B cell (primary cell): Measurements from ENCODE around the gene ITGAV. TPM values are rescaled to one million over a fixed set of nuclear protein-coding genes. Genes with fewer than 3 reads are reported as not detected.

Experiments
- ATAC-seq: fragments of 200-7000 bp; cut with Tn5 transposase; one replicate; pipeline ENCODE4 v1.10.0; 2021; ENCODE audit warnings: low read depth, mild to moderate bottlenecking, moderate number of reproducible peaks, moderate library complexity
- CTCF ChIA-PET: fragments of 350-600 bp; sonication (Branson Sonifier 250); formaldehyde crosslinking; loops from one replicate; lab custom pipeline; 2021; ENCODE audit warnings: antibody characterized with exemption, inconsistent platforms; lab: Charles Lee
- POLR2A ChIA-PET: fragments of 350-600 bp; sonication (Branson Sonifier 250); formaldehyde crosslinking; loops from one replicate; lab custom pipeline; 2021; ENCODE audit warnings: antibody characterized with exemption; lab: Charles Lee
- DNase-seq: peaks from one replicate; pipeline ENCODE4 v3.0.0; 2013
- H2AFZ ChIP-seq: 2 replicates; pipeline ENCODE4 v1.6.1; 2012; ENCODE audit warnings: mild to moderate bottlenecking, low read depth, low read length; ENCODE audit not compliant: insufficient read depth, poor library complexity, severe bottlenecking
- H3K27ac ChIP-seq, 2 donors: 1 replicate in 1 of 2; 2 replicates in 1 of 2; pipeline ENCODE4 v1.5.1; 2012 to 2013; ENCODE audit warnings: low read length in 2 of 2, mild to moderate bottlenecking in 2 of 2, moderate library complexity in 1 of 2
- H3K27me3 ChIP-seq, 4 experiments: fragments of 200-600 bp in 1 of 4; sonication (generic) in 1 of 4; replicated peaks in 1 of 4; 1 replicate in 2 of 4; 2 replicates in 2 of 4; pipeline versions ENCODE4 v1.6.1 to v1.7.0; 2013 to 2016; ENCODE audit warnings: low read length in 3 of 4, mild to moderate bottlenecking in 2 of 4, mixed read lengths in 1 of 4, moderate library complexity in 1 of 4; ENCODE audit not compliant: insufficient read depth in 4 of 4, control insufficient read depth in 3 of 4; ENCODE audit errors: control extremely low read depth in 1 of 4
- H3K36me3 ChIP-seq, 2 experiments: replicated peaks in 1 of 2; 1 replicate in 1 of 2; 2 replicates in 1 of 2; pipeline versions ENCODE4 v1.6.1 to v1.7.1; 2013; ENCODE audit warnings: low read length in 1 of 2; ENCODE audit not compliant: insufficient read depth in 2 of 2, control insufficient read depth in 1 of 2; ENCODE audit errors: control extremely low read depth in 1 of 2, extremely low read depth in 1 of 2
- H3K4me1 ChIP-seq, 2 donors: fragments of 200-600 bp in 1 of 2; sonication (generic) in 1 of 2; 1 replicate in 1 of 2; 2 replicates in 1 of 2; pipeline versions ENCODE4 v1.5.1 to v1.6.1; 2013 to 2017; ENCODE audit warnings: low read length in 2 of 2; ENCODE audit not compliant: control insufficient read depth in 2 of 2, insufficient read depth in 2 of 2
- H3K4me2 ChIP-seq: replicated peaks from 2 replicates; pipeline ENCODE3; 2012; ENCODE audit warnings: mild to moderate bottlenecking, low read depth, low read length; ENCODE audit not compliant: poor library complexity, severe bottlenecking
- H3K4me3 ChIP-seq, 5 experiments: fragments of 200-600 bp in 1 of 5; sonication (generic) in 1 of 5; 1 replicate in 3 of 5; 2 replicates in 2 of 5; pipeline versions ENCODE4 v1.5.1 to v1.7.0; 2011 to 2016; ENCODE audit warnings: low read length in 4 of 5, mild to moderate bottlenecking in 4 of 5, low read depth in 2 of 5, control low read depth in 1 of 5, moderate library complexity in 1 of 5; ENCODE audit not compliant: insufficient read depth in 1 of 5; ENCODE audit errors: control extremely low read depth in 1 of 5, extremely low read depth in 1 of 5
- H3K79me2 ChIP-seq: fragments of 200-600 bp; sonication (generic); one replicate; pipeline ENCODE4 v1.6.0; 2016; ENCODE audit warnings: low read length; ENCODE audit not compliant: control insufficient read depth, insufficient read depth
- H3K9ac ChIP-seq: fragments of 200-600 bp; sonication (generic); 2 replicates; pipeline ENCODE4 v1.6.1; 2017; ENCODE audit warnings: mild to moderate bottlenecking, low read length, moderate library complexity
- H3K9me3 ChIP-seq, 3 donors: one replicate each; pipeline versions ENCODE4 v1.6.1 to v1.7.1; 2013; ENCODE audit warnings: low read length in 2 of 3; ENCODE audit not compliant: control insufficient read depth in 2 of 3, insufficient read depth in 1 of 3; ENCODE audit errors: control extremely low read depth in 1 of 3
- H4K20me1 ChIP-seq: 2 replicates; pipeline ENCODE4 v1.6.0; 2012; ENCODE audit warnings: mild to moderate bottlenecking, low read length; ENCODE audit not compliant: insufficient read depth, control insufficient read depth, poor library complexity, severe bottlenecking
- H3K27ac Mint-ChIP-seq: one replicate; pipeline ENCODE4 v1.8.0; 2021; ENCODE audit warnings: mixed read lengths
- H3K27me3 Mint-ChIP-seq: one replicate; pipeline ENCODE4 v1.8.0; 2021; ENCODE audit warnings: mixed read lengths
- H3K4me1 Mint-ChIP-seq: one replicate; pipeline ENCODE4 v1.8.0; 2021; ENCODE audit warnings: mixed read lengths
- H3K4me3 Mint-ChIP-seq: one replicate; pipeline ENCODE4 v1.8.0; 2021; ENCODE audit warnings: mixed read lengths
- H3K9me3 Mint-ChIP-seq: one replicate; pipeline ENCODE4 v1.8.0; 2022; ENCODE audit warnings: mixed read lengths; ENCODE audit not compliant: insufficient read depth
- CTCF ChIP-seq: fragments of 200-600 bp; IDR thresholded peaks from one replicate; pipeline ENCODE4 v1.8.0; 2022; ENCODE audit warnings: antibody characterized with exemption, mild to moderate bottlenecking
- EZH2 ChIP-seq: IDR thresholded peaks from 2 replicates; pipeline ENCODE4 v1.6.1; 2012; ENCODE audit warnings: borderline replicate concordance, low read depth, mild to moderate bottlenecking, moderate library complexity, low read length; ENCODE audit not compliant: insufficient read depth, poor library complexity, severe bottlenecking
- WGBS: methylation state at CpG from one replicate; pipeline ENCODE4 v1.1.5; 2013; ENCODE audit warnings: missing lambda C conversion rate; ENCODE audit not compliant: insufficient coverage; 5-methylcytosine and 5-hydroxymethylcytosine counted together
- intact Hi-C: fragments of 100-400 bp; cut with micrococcal nuclease; formaldehyde crosslinking; loops from one replicate; pipeline ENCODE4 v1.10.0; 2022
- polyA plus RNA-seq: library from polyadenylated mRNA; depleted of rRNA; stranded (reverse); fragments of >200 nt; gene quantifications from 2 replicates; pipeline ENCODE4 v1.2.3, GENCODE V29; 2012
- total RNA-seq, 2 donors: library from RNA; stranded (reverse); fragments of 120-200 nt in 1 of 2; gene quantifications; 1 replicate in 1 of 2; 2 replicates in 1 of 2; pipeline versions ENCODE4 v1.2.3 to v1.2.4, GENCODE V29; 2013 to 2022

ITGAV gene
- total and polyA plus RNA-seq, 2 donors (not counting 1 experiment from before 2014, with no cell fraction given), result 0.58 to 3.6 TPM

GRCh38 chr2:186575856-186576255 lies 14.0 kb upstream of the ITGAV start:
- Mint-ChIP-seq H3K27me3 (peaks cover 3% of the 10 kb centered on the region), H3K9me3 (no peaks in the 10 kb centered on the region), H3K4me3 (no peak overlapping the region), H3K27ac (no peak overlapping the region), H3K4me1 (no peaks in the 10 kb centered on the region)
- Histone ChIP-seq H4K20me1 (no peaks in the 10 kb centered on the region), H3K4me3 (no peak overlapping the region), H2AFZ (no peak overlapping the region), H3K4me2 (no peak overlapping the region), H3K9ac (no peak overlapping the region), H3K4me1 (no peaks in the 10 kb centered on the region), H3K9me3 (no peaks in the 10 kb centered on the region), H3K27ac (no peak overlapping the region), H3K79me2 (no peaks in the 10 kb centered on the region), H3K36me3 (no peaks in the 10 kb centered on the region), H3K27me3 (peaks cover 0 to 2% (median 0%) of the 10 kb centered on the region in 4 experiments)
- intact Hi-C loops, result no loop called here
- CTCF ChIA-PET, result no interaction called here
- WGBS, result no CpG with 5 or more reads among the region's 1 CpG
- ATAC-seq, result no peak
- no peak for DNase-seq
- POLR2A ChIA-PET, result no interaction called here
- no peak for TF ChIP-seq CTCF
- no peak for TF ChIP-seq EZH2

GRCh38 chr2:186576614-186577013 lies 13.2 kb upstream of the ITGAV start:
- POLR2A ChIA-PET, result no interaction called here
- no peaks in the 10 kb centered on the region for H4K20me1 ChIP-seq
- Mint-ChIP-seq H3K9me3 (no peaks in the 10 kb centered on the region), H3K4me1 (no peaks in the 10 kb centered on the region), H3K4me3 (no peak overlapping the region), H3K27me3 (peaks cover 5% of the 10 kb centered on the region), H3K27ac (no peak overlapping the region)
- H3K9ac ChIP-seq, result no peak overlapping the region
- ATAC-seq (no peak), DNase-seq (no peak)
- H3K36me3 ChIP-seq, result no peaks in the 10 kb centered on the region
- no peak for TF ChIP-seq CTCF
- TF ChIP-seq EZH2, result no peak
- intact Hi-C loops, result no loop called here
- H3K4me3 ChIP-seq, result no peak overlapping the region
- no peaks in the 10 kb centered on the region for H3K9me3 ChIP-seq
- no peaks in the 10 kb centered on the region for H3K79me2 ChIP-seq
- peaks cover 0 to 2% (median 0%) of the 10 kb centered on the region in 4 experiments for H3K27me3 ChIP-seq
- H3K4me2 ChIP-seq, result no peak overlapping the region
- no peaks in the 10 kb centered on the region for H3K4me1 ChIP-seq
- WGBS, result 100% methylated on average over 1 of the region's 3 CpGs
- no peak overlapping the region for H2AFZ ChIP-seq
- H3K27ac ChIP-seq, result no peak overlapping the region
- CTCF ChIA-PET, result no interaction called here
